CD4-positive, alpha-beta T cell treated with Interleukin-4 for 1 hour (primary cell): Measurements from ENCODE around the gene FOXP2.
"Not testable (repeated sequence)": the region's sequence is repeated elsewhere in the genome, so short reads cannot be mapped to it uniquely, and the experiment has no call there.

Experiments used
- DNase-seq, 2 donors: peaks; one replicate each; pipeline ENCODE4 v3.0.0-alpha.2; 2020 to 2022

The FOXP2 gene

DNA sequence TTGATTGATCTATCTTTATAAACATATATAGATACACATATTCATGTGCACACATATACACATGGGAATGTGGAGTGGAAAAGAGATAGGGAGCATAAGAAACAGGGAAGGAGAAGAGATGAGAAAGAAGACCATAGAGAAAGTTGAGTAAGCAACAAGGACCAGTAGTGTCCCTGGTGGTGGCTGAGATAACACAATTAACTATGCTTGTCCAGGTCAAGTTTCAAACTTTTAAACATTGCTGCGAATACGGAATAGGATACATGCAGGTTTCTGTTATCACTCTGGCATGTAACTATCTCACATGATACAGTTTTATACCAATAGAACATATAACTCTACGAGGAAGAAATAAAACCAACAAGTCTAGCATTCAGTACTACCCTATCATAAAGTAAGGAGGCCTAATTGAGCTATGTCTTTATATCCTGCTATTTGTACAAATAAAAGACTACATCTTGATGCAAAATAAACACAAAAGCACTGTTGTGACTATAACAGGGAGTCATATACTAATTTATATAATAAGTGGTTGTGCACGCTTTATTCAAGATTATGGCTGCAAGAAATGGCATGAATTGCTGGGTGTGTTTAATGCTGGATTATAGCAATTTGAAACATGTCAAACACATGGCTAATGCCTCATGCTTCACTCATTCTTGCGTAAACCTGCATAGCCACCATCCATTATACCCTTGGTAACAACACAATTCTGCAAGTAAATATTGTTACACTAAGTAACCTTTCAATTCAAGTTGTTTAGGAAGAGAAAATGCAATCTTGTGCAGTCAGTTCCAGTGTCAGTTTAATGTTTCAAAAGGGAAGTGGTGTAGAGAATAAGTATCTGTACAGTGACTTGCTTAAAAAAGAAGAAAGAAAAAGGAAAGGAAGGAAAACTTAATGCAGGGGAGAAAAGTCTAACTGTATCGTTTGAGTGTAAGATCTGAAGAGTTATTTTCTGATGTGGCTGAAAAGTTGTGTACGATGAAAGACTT, 8.2 kb downstream of the FOXP2 start:
- no peak for DNase-seq

- no peak for DNase-seq
Measured at GRCh38 chr7:114426382-114426781, 11.8 kb downstream of the FOXP2 start.

DNA sequence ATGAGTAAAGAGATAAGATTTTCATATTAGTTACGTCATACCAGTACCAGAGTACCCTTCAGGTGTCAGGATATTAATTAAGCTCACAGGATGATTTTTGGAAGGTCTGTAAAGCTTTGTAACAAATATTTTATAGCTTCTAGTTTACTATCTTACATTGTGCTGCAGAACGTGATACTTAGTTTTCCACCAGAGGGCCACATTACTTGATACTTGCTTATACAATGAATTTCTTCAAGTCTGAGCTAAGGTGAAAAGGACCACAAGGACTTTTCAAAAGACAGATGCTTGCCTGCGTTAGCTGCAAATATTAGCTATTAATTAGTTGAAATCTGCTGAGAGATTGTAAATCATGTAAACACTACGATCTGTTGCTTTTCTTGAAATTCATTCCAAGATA, 12.2 kb downstream of the FOXP2 start:
- DNase-seq: no peak

DNA sequence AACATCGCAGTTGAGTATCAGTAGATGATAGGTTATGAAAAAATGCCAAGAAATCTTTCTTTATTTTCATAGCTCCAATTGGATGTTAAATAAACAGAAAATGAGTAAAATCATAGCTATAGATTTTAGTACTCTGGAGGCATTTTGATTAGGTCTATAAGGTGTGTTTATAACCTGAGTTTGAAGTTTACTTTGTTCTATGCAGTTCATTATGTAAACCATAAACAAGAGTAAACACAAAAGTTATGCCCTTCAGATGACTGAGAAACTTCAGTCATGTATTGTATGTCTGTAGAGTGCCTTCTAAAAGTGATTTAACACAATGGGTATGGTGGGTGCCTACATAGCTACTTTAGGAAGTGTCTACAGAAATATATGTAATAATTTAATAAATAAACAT, 13.6 kb downstream of the FOXP2 start:
- DNase-seq: no peak

DNA sequence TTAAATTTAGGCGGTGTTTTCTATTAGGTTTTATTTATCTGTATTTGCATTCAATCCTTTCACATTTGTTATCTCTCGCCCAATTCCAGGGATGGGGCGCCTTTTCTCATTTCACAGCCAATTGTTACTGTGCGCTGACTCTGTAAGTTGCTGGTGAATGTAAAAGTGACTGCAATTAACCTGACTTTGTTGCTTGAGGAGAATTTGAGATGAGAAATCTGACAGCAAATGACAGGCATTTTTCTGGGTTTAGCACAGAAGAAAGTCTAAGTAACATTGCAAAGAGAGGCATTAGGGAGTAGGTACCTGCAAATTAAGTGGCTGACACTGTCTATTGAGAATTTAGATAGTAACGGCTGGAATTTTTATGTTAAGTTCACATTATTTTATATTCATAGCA, 16.6 kb downstream of the FOXP2 start:
- no peak for DNase-seq

DNA sequence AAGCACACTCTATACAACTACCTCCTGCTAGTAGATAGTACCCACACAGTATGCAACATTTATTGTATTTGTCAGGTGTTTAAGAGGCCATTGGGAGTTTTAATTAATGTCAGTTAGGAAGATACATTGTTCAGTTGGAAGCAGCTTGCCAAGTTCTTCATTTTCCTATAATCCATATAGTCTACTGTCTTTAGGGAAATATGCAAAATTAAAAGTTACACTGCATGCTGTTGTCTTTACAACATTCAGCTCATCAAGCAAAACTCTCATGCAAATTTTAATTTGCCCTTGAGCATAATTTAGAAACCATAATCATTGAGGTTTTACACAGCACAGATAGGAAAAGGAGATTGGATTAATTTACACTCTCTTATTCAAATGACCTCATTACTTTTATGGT, 17.4 kb downstream of the FOXP2 start:
- DNase-seq: no peak

DNA sequence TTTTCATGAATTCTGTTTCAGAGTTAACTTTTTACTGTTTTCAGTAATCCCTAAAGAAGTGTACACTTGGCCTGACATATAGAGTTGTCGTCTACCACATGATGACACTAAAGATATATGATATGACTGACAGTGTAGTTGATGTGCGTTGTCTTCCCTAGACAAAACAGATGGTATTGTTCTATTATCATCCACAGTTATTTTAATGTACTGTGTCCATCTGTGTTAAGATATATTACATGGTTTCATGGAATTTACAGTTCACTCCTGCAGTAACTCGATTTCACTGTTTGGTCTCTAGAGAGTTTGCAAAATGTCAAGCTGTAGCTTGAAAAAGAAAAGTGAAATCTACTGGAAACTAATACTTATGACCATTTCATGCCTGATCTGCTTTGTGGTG, 18.1 kb downstream of the FOXP2 start:
- DNase-seq: no peak

DNA sequence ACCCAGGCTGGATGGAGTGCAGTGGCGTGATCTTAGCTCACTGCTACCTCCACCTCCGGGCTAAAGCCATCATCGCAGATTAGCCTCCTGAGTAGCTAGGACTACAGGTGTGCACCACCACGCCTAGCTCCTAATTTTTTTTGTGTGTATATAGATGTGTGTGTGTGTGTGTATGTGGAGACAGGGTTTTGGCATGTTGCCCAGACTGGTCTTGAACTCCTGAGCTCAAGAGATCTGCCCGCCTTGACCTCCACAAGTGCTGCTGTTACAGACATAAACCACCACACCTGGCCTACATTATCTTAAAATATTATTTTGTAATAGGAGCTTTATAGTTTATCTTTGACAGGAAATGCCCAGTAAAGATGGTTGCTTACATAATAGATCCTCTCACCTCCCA, 25.0 kb downstream of the FOXP2 start:
- no peak for DNase-seq

DNA sequence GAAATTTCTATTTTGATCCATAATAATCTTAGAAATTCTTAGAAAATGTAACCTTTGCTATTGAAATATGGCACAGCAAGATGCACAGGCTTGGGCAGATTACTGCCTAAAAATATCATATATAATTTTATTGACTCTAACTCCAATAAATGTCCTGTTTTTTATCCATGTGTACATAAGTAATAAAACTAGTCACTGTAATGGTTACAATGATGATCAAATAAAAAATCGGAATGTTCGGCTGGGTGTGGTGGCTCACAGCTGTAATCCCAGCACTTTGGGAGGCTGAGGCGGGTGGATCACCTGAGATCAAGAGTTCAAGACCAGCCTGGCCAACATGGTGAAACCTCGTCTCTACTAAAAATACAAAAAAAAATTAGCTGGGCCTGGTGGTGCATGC, 26.3 kb downstream of the FOXP2 start:
- DNase-seq: not testable (repeated sequence)

- no peak for DNase-seq
Measured at GRCh38 chr7:114444196-114444595, 29.6 kb downstream of the FOXP2 start.

- no peak for DNase-seq
Measured at GRCh38 chr7:114450431-114450830, 35.8 kb downstream of the FOXP2 start.

DNA sequence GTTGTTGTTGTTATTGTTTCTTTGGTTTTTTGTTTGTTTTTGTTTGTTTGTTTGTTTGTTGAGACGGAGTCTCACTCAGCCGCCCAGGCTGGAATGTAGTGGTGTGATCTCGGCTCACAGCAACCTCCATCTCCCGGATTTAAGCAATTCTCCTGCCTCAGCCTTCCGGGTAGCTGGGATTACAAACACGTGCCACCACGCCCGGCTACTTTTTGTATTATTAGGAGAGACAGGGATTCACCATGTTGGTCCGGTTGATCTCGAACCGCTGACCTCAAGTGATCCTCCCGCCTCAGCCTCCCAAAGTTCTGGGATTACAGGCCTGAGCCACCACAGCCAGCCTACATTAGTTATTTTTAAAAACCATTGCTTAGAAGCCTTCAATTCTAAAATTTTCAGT, 45.0 kb downstream of the FOXP2 start:
- no peak for DNase-seq

DNA sequence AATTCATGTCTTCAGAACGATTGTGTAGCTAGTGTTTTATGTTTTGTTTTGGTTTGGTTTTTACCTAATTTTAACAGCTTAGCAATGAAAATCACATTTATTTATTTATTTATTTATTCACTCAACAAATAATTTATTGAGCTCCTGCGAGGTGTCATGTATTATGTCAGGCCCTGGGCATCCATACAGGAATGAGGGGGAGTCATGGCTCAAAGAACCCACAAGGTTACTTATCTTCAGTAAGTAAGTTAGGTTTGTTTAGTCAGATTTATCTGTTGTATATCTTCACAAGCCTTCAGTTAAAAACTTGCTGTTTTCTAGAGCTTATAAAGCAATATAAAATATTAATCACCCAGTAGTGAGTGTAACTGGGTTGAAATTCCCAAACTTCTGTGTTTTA, 45.4 kb downstream of the FOXP2 start:
- DNase-seq: no peak

GRCh38 chr7:114466917-114467316, 52.3 kb downstream of the FOXP2 start:
- DNase-seq: no peak

GRCh38 chr7:114468844-114469243, 54.2 kb downstream of the FOXP2 start:
- no peak for DNase-seq

DNA sequence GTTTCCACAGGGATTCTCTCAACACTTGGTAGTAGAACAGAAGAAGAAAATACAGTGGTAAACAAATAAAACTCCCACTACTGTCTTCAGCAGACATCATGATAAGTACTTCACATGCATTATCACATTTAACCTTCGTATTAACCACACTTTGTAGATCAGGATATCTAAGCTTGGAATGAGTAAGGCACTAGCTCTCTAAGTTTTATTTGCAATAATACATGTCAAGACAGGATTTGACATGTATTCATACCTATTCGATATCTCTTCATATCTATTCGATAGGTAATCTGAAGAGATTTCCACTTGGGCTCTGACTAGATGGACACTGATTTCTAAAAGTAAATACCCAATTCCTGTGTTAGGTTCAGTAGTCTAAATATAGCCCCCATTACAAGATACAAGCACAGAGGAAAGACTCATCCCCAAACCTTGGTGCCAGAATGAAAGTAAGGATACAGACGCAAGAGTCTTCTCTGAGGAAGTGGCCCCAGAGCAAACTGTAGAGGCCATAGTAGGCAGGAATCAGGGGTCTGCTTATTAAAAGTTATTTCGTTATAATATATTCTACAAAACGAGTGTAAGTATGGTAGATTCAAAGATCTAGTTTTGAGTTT, 58.4 kb downstream of the FOXP2 start:
- no peak for DNase-seq

DNA sequence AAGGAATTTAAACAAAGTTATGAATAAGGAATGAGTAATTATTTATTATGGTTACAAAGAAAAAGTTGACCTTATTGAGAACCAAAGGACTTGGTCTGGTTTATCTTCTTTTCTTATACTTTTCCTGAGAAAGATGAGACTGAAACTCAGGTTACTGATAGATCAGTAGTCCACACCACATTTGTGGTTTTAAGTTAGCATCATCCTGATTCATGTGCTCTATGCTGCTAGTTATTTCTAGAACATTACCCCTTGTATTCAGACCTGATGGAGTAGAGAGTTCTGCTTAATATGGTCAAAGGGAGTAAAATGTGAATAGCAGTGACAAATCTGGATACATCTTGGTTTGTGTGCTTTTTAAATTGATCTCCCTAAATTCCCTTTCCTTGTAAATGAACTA, 63.8 kb downstream of the FOXP2 start:
- no peak for DNase-seq

DNA sequence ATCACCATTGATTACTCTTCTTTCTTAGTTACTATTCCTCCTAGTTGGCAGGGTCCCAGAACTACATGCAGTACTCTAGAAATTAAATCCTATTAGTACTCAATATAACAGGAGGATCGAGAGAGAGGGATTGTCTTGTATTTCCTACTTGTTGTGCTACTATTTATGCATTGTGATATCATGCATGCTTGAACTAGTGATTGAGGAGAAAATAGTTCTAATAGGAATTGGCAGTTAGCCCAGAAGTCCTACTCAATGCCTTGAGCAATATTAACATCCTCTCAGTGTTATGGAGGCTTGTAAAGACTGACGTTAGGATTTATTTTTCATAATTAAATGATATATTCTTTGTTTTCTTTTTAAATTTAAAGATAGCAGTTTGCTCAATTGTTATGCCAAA, 67.4 kb downstream of the FOXP2 start:
- no peak for DNase-seq

DNA sequence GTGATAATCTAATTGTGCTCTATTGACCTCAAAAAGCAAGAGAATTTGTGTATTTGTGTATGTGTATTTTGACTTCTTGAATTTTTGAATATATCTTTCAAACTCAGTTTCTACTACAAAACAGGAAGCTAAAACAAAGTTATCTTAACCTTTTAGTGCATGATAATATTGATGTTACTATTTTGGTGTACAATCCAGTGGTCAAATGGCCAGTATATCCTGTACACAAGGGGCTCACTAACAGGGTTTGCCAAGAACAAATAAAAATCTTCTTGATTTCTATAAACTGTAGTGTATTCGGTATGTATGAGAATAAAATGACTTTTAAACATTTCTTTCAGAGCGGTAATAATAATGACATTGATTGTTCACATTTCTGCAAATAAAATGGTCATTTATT, 69.6 kb downstream of the FOXP2 start:
- DNase-seq: no peak

DNA sequence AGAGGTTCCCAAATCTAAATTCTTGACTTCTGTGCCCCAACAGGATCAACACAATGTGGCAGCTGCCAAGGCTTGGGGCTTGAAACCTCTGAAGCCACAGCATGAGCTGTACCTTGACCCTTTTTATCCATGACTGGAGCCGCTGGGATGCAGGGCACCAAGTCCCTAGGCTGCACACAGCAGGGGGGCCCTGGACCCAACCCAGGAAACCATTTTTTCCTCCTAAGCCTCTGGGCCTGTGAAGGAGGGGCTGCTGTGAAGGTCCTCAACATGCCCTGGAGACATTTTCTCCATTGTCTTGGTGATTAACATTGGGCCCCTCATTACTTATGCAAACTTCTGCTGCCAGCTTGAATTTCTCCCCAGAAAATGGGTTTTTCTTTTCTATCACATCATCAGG, 72.6 kb downstream of the FOXP2 start:
- DNase-seq: no peak

GRCh38 chr7:114488696-114489095, 74.1 kb downstream of the FOXP2 start:
- DNase-seq: no peak

DNA sequence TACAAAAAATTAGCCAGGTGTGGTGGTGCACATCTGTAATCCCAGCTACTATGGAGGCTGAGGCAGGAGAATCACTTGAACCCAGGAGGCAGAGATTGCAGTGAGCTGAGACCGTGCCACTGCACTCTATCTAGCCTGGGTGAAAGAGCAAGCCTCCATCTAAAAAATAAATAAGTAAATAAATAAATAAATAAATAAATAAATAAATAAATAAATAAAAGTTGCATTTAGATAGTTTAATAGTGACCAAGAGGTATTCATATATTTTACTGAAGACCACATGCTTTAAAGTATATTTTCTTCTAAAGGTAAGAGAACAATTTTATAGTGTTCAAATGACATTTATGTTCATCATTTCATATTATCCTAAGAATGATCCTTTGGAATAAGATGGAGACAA, 82.9 kb downstream of the FOXP2 start:
- DNase-seq: not testable (repeated sequence)

DNA sequence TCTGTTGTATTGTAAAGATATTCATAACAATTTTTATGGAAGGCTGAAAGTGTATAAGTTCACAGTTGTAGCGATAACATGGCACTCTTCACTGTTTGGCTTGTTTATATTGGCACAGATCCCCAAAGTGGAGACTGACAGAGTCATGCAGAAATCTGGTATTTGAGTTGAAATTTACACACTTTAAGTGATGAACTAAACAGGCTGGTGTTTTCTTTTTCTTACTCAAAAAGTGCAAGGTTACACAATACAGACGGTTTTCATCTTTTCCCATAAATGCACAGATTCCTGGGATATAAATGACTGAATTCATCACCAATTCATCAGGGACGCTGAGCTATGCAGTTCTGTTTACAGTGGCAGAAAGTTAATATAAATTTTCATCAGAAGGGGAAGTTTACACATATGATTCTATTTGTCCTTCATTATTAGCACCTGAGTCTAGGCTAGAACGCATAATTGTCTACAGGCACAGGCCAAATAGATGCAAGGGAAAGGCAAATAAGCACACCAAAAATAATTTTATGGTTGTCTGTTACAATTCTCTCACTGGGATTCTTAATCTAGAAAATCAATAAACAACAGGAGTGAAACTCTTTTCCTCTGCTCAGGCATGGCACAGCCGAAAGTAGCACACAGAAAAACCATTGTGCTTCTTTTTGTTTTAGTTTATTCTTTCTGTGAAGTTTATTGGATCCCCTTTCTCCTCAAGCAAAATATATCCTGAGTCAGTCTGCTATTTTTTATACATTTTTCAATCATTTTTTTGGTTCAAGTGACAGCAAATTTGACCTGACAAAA, 88.0 kb downstream of the FOXP2 start:
- no peak for DNase-seq

DNA sequence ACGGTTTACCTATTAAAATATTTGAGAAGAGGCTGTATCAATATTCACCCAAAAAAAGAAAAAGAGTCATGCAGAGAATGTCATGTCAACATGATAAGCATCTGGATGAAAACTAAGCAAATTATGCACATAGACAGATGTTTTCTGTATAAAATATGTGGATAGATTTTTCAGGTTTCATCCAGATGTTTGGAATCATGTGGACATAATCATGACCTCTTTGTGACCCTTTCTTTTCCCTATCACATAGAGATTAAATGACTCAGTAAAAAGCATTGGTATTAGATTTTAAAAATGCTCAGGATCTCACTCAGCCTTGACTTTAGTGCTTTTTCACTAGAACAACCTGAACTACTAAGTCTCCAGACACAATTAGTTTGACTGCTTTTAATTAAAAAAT, 90.0 kb downstream of the FOXP2 start:
- no peak for DNase-seq
